Bone marrow (tissue), 2 donors: ENCODE data around the gene BACH2.
"Not testable (repeated sequence)": the region's sequence is repeated elsewhere in the genome, so short reads cannot be mapped to it uniquely, and the experiment has no call there.

Experiments used
- DNase-seq, 2 donors: peaks; one replicate each; lab custom pipeline; 2025; lab: John Stamatoyannopoulos, UW

BACH2 gene

GRCh38 chr6:90212274-90212673 lies 84.4 kb downstream of the BACH2 start:
- no peak for DNase-seq

GRCh38 chr6:90209527-90209926 lies 87.1 kb downstream of the BACH2 start:
- DNase-seq: no peak

- DNase-seq: not testable (repeated sequence)
These were observed 88.0 kb downstream of the BACH2 start for GRCh38 chr6:90208690-90209089.

- no peak for DNase-seq
These were observed 92.2 kb downstream of the BACH2 start for GRCh38 chr6:90204327-90205056.

GRCh38 chr6:90203672-90204071 lies 93.0 kb downstream of the BACH2 start:
- no peak for DNase-seq

- no peak for DNase-seq
These were observed 94.5 kb downstream of the BACH2 start for GRCh38 chr6:90202156-90202555.

- no peak for DNase-seq
These were observed 96.7 kb downstream of the BACH2 start for GRCh38 chr6:90199900-90200299.

- DNase-seq: no peak
These were observed 97.8 kb downstream of the BACH2 start for GRCh38 chr6:90198758-90199425.

GRCh38 chr6:90197854-90198496 lies 98.7 kb downstream of the BACH2 start:
- no peak for DNase-seq

GRCh38 chr6:90195094-90195829 lies 101.4 kb downstream of the BACH2 start:
- DNase-seq: no peak

GRCh38 chr6:90194371-90194841 lies 102.2 kb downstream of the BACH2 start:
- no peak for DNase-seq

- no peak for DNase-seq
These were observed 103.3 kb downstream of the BACH2 start for GRCh38 chr6:90193359-90193758.

- DNase-seq: no peak
These were observed 103.8 kb downstream of the BACH2 start for GRCh38 chr6:90192857-90193256.

- no peak for DNase-seq
These were observed 105.8 kb downstream of the BACH2 start for GRCh38 chr6:90190752-90191395.

- no peak for DNase-seq
These were observed 106.5 kb downstream of the BACH2 start for GRCh38 chr6:90190131-90190530.

GRCh38 chr6:90187437-90188121 lies 109.1 kb downstream of the BACH2 start:
- no peak for DNase-seq

GRCh38 chr6:90186637-90187371 lies 109.8 kb downstream of the BACH2 start:
- peak in 1 of 2 donors; percentile 17 for DNase-seq

GRCh38 chr6:90186026-90186425 lies 110.6 kb downstream of the BACH2 start:
- no peak for DNase-seq

- no peak for DNase-seq
These were observed 112.0 kb downstream of the BACH2 start for GRCh38 chr6:90184334-90185298.
